ENCODE measurements around the gene SPDYE1. TPM values are rescaled to one million over a fixed set of nuclear protein-coding genes. Genes with fewer than 3 reads are reported as not detected.

SPDYE1 gene
- total RNA-seq, 1 donor from 2014 or later, result not detected

GRCh38 chr7:44056681-44057080 lies 59.0 kb downstream of the SPDYE1 start:
- peak; percentile 11 for DNase-seq
- Histone ChIP-seq H3K27me3 (ENCODE audit: low read depth) (no peaks in the 10 kb centered on the region), H3K4me1 (peaks cover 50% of the 10 kb centered on the region)

GRCh38 chr7:44057181-44057848 lies 59.6 kb downstream of the SPDYE1 start:
- Histone ChIP-seq H3K36me3 (peaks cover 81% of the 10 kb centered on the region), H3K4me1 (peaks cover 50% of the 10 kb centered on the region), H3K27ac (replicated peaks) (no peak overlapping the region), H3K4me3 (no peak overlapping the region), H3K9me3 (replicated peaks) (no peaks in the 10 kb centered on the region), H3K27me3 (ENCODE audit: low read depth) (no peaks in the 10 kb centered on the region)
- intact Hi-C loops (cut with micrococcal nuclease), result no loop called here
- TF ChIP-seq CTCF (IDR thresholded peaks at IDR 0.05; ENCODE audit: borderline replicate concordance), result no peak
- DNase-seq, result peak; percentile 11

More at GRCh38 chr7:44056681-44057080, 59.0 kb downstream of the SPDYE1 start:
- Histone ChIP-seq H3K9me3 (replicated peaks) (no peaks in the 10 kb centered on the region), H3K36me3 (peaks cover 83% of the 10 kb centered on the region), H3K27ac (replicated peaks) (no peak overlapping the region), H3K4me3 (no peak overlapping the region)
- no peak for TF ChIP-seq CTCF (IDR thresholded peaks at IDR 0.05; ENCODE audit: borderline replicate concordance)
- intact Hi-C loops (cut with micrococcal nuclease), result no loop called here

GRCh38 chr7:44057849-44058758 lies 60.4 kb downstream of the SPDYE1 start:
- Histone ChIP-seq H3K27me3 (ENCODE audit: low read depth) (no peaks in the 10 kb centered on the region), H3K9me3 (replicated peaks) (no peaks in the 10 kb centered on the region), H3K27ac (replicated peaks) (no peak overlapping the region), H3K4me3 (no peak overlapping the region), H3K4me1 (peaks cover 54% of the 10 kb centered on the region), H3K36me3 (peaks cover 73% of the 10 kb centered on the region)
- DNase-seq, result peak; percentile 8
- TF ChIP-seq CTCF (IDR thresholded peaks at IDR 0.05; ENCODE audit: borderline replicate concordance), result no peak
- intact Hi-C loops (cut with micrococcal nuclease), result no loop called here

GRCh38 chr7:44058759-44059218 lies 61.1 kb downstream of the SPDYE1 start:
- intact Hi-C loops (cut with micrococcal nuclease), result no loop called here
- Histone ChIP-seq H3K36me3 (peaks cover 66% of the 10 kb centered on the region), H3K27ac (replicated peaks) (no peak overlapping the region), H3K4me3 (no peak overlapping the region), H3K9me3 (replicated peaks) (no peaks in the 10 kb centered on the region), H3K4me1 (peaks cover 60% of the 10 kb centered on the region), H3K27me3 (ENCODE audit: low read depth) (no peaks in the 10 kb centered on the region)
- DNase-seq, result peak; percentile 9
- no peak for TF ChIP-seq CTCF (IDR thresholded peaks at IDR 0.05; ENCODE audit: borderline replicate concordance)

GRCh38 chr7:44059219-44060090 lies 61.8 kb downstream of the SPDYE1 start:
- peak; percentile 14 for DNase-seq
- H3K27me3 ChIP-seq (ENCODE audit: low read depth), result no peaks in the 10 kb centered on the region
- peak overlapping the region; percentile 89 for H3K27ac ChIP-seq (replicated peaks)
- peaks cover 59% of the 10 kb centered on the region for H3K36me3 ChIP-seq
- no peak for TF ChIP-seq CTCF (IDR thresholded peaks at IDR 0.05; ENCODE audit: borderline replicate concordance)
- no peak overlapping the region for H3K4me3 ChIP-seq
- H3K4me1 ChIP-seq, result peaks cover 67% of the 10 kb centered on the region
- intact Hi-C loops (cut with micrococcal nuclease), result no loop called here
- H3K9me3 ChIP-seq (replicated peaks), result no peaks in the 10 kb centered on the region

Measured in left ventricle myocardium inferior (tissue), 1 donor.